Mammary epithelial cell (primary cell): Measurements from ENCODE around the gene ZNF496.
"Not testable (repeated sequence)": the region's sequence is repeated elsewhere in the genome, so short reads cannot be mapped to it uniquely, and the experiment has no call there.

ENCODE experiments used
- EZH2 ChIP-seq: IDR thresholded peaks from 2 replicates; pipeline ENCODE4 v1.6.1; 2012; ENCODE audit warnings: low read length, inconsistent platforms, borderline replicate concordance
- TF ChIP-seq, protein P1 (sequence below), 2 donors: IDR thresholded peaks in 1 of 2; conservative IDR thresholded peaks in 1 of 2; 2 replicates each; pipeline ENCODE4 v1.5.1; 2011 to 2012; ENCODE audit warnings: inconsistent platforms in 2 of 2, low read length in 2 of 2, mild to moderate bottlenecking in 2 of 2, control low read depth in 1 of 2, low read depth in 1 of 2; ENCODE audit not compliant: insufficient read depth in 1 of 2; ENCODE audit errors: extremely low read depth in 1 of 2

DNA sequence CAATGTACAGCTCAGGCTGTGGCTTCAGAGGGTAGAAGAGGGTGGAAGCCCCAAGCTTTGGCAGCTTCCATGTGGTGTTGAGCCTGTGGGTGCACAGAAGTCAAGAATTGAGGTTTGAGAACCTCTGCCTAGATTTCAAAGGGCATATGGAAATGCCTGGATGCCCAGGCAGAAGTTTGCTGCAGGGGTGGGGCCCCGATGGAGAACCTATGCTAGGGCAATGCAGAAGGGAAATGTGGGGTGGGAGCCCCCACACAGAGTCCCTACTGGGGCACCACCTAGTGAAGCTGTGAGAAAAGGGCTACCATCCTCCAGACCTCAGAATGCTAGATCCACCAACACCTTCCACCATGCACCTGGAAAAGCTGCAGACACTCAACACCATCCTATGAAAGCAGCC, 34.7 kb upstream of the ZNF496 start:
- TF ChIP-seq, protein P1, sequence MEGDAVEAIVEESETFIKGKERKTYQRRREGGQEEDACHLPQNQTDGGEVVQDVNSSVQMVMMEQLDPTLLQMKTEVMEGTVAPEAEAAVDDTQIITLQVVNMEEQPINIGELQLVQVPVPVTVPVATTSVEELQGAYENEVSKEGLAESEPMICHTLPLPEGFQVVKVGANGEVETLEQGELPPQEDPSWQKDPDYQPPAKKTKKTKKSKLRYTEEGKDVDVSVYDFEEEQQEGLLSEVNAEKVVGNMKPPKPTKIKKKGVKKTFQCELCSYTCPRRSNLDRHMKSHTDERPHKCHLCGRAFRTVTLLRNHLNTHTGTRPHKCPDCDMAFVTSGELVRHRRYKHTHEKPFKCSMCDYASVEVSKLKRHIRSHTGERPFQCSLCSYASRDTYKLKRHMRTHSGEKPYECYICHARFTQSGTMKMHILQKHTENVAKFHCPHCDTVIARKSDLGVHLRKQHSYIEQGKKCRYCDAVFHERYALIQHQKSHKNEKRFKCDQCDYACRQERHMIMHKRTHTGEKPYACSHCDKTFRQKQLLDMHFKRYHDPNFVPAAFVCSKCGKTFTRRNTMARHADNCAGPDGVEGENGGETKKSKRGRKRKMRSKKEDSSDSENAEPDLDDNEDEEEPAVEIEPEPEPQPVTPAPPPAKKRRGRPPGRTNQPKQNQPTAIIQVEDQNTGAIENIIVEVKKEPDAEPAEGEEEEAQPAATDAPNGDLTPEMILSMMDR (conservative IDR thresholded peaks at IDR 0.05 in 1 of 2, IDR thresholded peaks at IDR 0.05 in 1 of 2; ENCODE audit: extremely low read depth in 1 of 2, insufficient read depth in 1 of 2, low read depth in 1 of 2, low read length in 2 of 2): not testable (repeated sequence)
- not testable (repeated sequence) for TF ChIP-seq EZH2
